SKM-1 (cell line): Measurements from ENCODE around the gene RAB21.
A peak's percentile ranks its signal among the peaks of the same experiment; 100 is the strongest.
"Not testable (repeated sequence)": the region's sequence is repeated elsewhere in the genome, so short reads cannot be mapped to it uniquely, and the experiment has no call there.

Source experiments
- DNase-seq: peaks from one replicate; lab custom pipeline; 2025; ENCODE audit not compliant: unreplicated experiment; lab: John Stamatoyannopoulos, UW

The RAB21 gene

GRCh38 chr12:71749666-71750065, 5.0 kb upstream of the RAB21 start:
- no peak for DNase-seq

- DNase-seq = no peak
Observed at GRCh38 chr12:71752891-71753290, 1.8 kb upstream of the RAB21 start.

- DNase-seq = no peak
Observed at GRCh38 chr12:71755146-71755892, 656 bp downstream of the RAB21 start.

GRCh38 chr12:71756054-71756690, 1.5 kb downstream of the RAB21 start:
- DNase-seq = no peak

GRCh38 chr12:71759941-71760340, 5.3 kb downstream of the RAB21 start:
- no peak for DNase-seq

DNA sequence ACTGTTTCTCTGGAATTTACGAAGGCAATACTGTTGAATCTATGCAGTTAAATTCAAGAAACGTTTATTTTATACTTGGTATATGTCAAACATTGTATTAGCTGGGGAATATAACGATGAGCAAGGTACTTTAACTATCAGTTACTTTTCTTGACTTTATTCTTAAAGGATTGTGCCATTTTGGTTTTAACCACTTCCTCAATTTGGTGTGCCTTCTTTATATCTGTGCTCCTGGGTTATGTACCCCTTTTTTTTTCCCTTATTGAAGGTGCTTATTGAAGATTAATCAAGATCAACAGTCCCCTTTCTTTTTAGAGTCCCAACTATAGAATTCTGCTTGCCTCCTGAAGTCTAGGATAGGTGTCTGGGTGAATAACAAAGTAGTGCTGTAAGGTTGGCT, 5.8 kb downstream of the RAB21 start:
- DNase-seq = no peak

- DNase-seq = not testable (repeated sequence)
Observed at GRCh38 chr12:71761354-71761753, 6.7 kb downstream of the RAB21 start.

GRCh38 chr12:71763677-71764379, 9.2 kb downstream of the RAB21 start:
- no peak for DNase-seq

- no peak for DNase-seq
Observed at GRCh38 chr12:71764587-71765321, 10.1 kb downstream of the RAB21 start.

DNA sequence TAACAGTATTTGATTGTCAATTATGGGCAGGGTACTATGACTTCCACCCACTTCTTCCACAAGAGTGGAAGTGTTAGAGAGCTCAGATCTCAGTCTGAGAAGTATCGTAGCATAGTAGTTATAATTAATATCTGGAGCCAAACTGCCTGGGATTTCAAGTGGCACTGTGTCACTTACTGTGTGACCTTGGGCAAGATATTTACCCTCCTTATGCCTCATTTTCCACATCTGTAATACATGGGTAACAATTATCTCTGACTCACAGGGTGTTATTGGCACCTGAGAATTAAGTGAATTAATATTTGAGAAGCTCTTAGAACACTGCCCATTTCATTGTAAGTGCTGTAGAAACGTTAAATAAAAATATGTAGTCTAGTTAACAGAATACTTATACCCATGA, 11.5 kb downstream of the RAB21 start:
- DNase-seq = no peak

DNA sequence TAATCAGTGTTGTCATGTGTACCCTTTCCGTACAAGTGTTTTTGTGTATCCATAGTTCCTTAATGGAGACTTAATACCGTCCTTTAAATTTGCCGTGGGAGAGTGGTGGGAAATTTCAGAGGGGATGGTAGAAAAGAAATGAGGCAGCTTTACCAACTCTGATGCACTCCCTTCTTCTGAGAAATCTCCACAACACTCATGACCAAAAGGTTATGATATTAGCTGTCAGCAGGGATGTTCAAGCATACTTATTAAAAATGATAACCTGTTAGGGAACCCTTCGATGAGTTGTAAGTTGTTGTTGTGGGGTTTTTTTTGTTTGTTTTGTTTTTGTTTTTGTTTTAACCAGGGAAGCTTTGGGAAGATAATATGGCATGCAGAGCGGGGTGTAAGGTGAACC, 12.5 kb downstream of the RAB21 start:
- no peak for DNase-seq

GRCh38 chr12:71768900-71769299, 14.2 kb downstream of the RAB21 start:
- DNase-seq = no peak

DNA sequence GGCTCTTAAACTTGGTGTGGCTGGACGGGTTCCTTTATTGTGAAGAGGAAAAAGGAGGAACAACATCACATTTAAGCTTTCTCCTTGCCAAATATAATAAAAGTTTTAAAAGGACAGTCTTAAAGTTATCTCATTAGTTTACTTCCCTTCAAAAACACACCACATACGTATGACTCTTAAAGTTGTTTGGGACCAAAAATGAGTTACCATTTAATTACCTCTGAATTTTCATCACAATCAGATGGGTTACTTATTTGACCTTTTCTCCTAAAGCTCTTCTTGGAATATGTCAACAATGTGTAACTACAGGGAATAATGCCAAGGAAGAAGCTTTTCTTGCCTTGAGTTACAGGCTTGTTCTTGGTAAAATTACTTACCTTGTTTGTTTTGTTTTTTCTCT, 16.4 kb downstream of the RAB21 start:
- no peak for DNase-seq

- DNase-seq = no peak
Observed at GRCh38 chr12:71772735-71773134, 18.1 kb downstream of the RAB21 start.

- DNase-seq = no peak
Observed at GRCh38 chr12:71780237-71780822, 25.7 kb downstream of the RAB21 start.

DNA sequence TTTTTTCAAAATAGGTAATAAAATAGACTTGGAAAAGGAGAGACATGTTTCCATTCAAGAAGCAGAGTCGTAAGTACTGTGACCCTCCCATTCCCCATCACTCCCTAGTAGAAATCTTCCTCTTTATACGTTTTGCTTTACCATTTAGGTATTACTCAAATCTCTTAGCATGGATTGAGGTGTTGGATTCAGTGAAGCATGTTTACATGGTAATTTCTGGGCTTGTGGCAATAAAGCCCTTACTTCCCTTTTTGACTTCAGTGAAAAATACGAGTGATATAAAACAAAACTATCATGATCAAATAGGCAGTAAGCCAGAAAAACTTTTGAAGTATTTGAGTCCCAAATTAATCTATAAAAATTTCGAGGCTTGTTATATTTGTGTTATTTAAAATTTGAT, 27.4 kb downstream of the RAB21 start:
- DNase-seq = peak; percentile 6

DNA sequence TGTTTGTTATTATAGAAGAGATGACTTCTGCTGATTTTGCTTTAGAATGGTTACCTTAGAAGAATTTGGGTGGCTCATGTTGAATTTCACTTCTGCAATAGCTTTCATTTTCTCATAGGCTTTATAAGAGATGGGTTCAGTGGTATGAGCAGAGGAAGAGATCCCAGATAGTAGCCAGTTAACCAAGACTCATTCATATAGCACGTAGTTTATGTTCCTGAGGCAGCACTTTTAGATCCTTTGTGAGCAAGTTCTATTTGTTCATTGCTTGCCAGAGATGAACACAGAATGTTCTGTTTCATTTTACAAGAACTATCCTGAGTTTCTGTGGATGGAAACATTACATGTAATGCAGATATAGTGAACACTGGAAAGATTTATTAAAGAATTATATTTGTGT, 32.2 kb downstream of the RAB21 start:
- DNase-seq = no peak

- DNase-seq = peak; percentile 53
Observed at GRCh38 chr12:71787580-71787979, 32.9 kb downstream of the RAB21 start.

GRCh38 chr12:71790331-71790730, 35.7 kb downstream of the RAB21 start:
- no peak for DNase-seq

DNA sequence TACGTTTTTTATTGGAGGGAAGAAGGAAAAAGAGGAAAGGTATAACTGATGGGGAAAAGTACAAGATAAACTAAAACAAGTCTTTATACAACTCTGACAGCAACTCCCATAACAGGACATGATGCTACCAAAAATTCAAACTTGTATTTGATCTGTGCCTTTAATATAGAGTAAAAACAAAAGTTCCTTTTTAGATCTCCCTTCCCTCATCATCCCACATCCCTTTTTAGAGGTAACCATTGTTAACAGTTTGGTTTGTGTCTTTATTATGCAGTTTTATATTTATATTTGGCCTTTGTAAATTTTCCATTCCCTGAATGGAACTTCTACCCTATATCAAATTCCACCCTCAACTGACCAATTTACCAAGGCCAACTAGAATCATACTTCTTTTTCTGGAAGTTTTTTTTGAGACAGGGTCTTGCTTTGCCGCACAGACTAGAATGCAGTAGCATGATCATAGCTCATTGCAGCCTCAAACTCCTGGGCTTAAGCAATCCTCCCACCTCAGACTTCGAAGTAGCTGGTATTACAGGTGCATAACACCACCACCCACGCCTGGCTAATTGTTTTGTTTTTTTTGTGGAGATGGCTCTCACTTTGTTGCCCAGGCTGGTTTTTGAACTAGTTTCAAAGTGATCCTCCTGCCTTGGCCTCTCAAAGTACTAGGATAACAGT, 36.9 kb downstream of the RAB21 start:
- DNase-seq = no peak

- DNase-seq = no peak
Observed at GRCh38 chr12:71792599-71792998, 37.9 kb downstream of the RAB21 start.
